Retina (tissue), 1 donor: ENCODE data around the gene CENPI.
A peak's percentile ranks its signal among the peaks of the same experiment; 100 is the strongest.
"Not testable (repeated sequence)": the region's sequence is repeated elsewhere in the genome, so short reads cannot be mapped to it uniquely, and the experiment has no call there.

Experiments
- DNase-seq: peaks from one replicate; pipeline ENCODE4 v3.0.0-alpha.2; 2016

Gene CENPI, protein sequence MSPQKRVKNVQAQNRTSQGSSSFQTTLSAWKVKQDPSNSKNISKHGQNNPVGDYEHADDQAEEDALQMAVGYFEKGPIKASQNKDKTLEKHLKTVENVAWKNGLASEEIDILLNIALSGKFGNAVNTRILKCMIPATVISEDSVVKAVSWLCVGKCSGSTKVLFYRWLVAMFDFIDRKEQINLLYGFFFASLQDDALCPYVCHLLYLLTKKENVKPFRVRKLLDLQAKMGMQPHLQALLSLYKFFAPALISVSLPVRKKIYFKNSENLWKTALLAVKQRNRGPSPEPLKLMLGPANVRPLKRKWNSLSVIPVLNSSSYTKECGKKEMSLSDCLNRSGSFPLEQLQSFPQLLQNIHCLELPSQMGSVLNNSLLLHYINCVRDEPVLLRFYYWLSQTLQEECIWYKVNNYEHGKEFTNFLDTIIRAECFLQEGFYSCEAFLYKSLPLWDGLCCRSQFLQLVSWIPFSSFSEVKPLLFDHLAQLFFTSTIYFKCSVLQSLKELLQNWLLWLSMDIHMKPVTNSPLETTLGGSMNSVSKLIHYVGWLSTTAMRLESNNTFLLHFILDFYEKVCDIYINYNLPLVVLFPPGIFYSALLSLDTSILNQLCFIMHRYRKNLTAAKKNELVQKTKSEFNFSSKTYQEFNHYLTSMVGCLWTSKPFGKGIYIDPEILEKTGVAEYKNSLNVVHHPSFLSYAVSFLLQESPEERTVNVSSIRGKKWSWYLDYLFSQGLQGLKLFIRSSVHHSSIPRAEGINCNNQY

DNA sequence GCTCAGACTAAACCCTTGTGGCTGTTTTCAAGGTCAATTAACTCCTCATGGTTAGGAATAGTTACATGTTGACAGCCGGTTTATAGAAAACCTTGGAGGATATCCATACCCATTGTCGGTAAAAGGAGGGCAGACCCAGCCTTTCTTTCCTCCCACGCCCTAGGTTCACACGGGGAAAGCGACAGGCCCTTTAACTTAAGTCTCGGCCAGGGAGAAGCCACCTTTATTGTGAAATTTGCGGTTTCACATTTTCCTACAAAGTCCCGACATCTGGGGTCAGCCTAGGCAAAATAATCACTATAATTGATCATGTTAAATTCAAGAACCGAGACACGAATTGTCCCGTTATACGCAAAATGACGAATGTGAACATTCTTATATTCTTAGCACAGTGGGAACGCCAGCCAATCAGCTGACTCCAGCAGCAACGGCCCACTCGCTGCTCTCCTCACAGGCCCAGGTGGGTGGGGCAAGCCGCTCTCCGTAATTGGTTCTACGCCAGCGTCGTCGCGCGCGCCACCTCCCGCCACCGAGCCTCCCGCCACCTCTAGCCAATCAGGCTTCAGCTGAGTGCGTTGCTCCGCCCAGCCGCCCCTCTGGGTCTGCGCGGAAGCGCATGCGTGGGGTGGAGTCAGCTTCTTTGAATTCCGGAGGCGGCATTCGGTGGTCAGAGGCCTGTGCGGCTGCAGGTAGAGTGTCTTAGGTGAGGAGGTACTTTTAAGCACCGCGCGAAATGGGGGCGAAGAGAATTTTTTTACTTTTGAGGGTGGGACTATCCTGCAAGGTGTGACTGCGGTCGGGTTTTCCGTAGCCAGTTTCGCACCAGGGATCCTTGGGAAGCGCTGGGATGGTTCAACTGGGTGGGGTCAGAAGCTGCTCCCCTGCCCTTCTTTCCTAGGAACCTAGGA is at the start of gene CENPI:
Gene CENPI (plus strand): TSS at position 659 of the 908 bp plus-strand sequence. CDS start 2,867 bp downstream, outside the sequence.
- peak; percentile 90 for DNase-seq

DNA sequence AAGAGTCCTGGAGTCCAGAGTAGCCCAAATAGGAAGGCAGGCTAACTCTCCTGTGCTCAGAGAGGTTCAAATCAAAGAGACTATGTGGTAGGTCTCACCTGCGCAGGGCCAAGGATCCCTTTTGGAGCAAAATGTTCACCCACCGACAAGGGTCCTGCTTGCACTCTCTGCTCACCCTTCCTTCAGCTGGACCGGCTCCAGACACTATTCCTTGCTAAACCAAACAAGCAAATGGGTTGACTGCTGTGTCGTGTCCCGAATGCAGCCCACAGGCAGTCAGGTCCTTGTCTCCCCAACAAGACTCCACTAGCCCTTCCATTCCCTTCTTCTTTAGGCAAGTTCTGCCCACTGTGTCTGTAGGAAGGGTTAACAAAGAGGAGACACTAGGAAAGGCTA is 46.9 kb upstream of the CENPI start:
- no peak for DNase-seq

DNA sequence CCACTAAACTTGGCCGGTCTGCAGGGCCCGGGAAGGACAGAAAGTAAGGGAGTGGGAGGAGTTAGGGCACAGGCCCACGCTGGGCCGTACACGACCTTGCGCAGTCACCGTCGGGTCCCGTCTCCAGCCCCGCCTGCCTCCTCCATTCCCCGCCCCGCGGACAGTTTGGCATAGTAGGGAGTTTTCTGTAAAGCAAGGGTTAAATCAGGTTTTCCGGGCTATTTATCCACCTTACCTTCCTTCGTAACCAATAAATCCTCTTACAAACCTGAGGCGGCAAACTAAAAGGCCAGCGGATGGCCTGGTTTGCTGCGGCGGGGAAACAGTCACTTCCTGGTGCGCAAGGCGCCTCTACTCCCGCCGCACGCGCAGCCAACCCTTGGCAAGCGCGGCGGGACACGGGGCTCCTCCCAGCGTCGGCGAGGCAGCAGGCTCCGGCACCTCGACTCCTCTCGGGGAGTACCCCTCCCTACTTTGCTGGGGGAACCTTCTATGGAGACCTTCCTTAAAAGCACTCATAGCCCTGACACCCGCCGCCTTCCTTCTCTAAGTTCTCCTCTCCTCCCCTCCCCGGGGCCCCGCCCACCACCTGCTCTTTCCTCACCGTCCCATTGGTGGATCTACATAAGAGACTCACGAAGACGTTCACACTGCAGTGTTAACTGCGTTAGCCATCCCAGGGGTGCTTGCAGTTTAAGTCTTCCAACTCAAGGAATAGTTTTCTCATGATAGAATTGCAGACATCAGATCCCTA is 46.3 kb upstream of the CENPI start, which contains the start of gene TRMT2B:
Gene TRMT2B (minus strand): TSS at position 563 of the 754 bp plus-strand sequence. CDS start 9,822 bp downstream, outside the sequence.
- peak; percentile 86 for DNase-seq

DNA sequence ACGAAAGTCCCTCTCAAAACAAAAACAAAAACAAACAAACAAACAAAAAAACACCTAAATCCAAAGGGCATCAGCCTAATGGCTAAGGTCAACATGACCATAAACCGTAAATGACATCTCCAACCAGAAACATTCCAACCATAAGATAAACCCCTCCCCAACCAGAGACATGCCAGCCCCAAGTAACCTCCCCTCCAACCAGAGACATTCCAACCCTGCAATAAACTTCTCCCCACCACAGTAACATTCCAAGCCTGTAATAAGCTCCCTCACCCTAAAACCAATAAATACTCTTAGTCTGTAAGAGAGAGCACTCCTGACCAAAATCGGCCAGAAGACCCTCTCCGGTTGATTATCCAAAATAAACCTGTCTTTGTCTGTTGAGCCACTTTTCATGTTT is 41.5 kb upstream of the CENPI start:
- not testable (repeated sequence) for DNase-seq

DNA sequence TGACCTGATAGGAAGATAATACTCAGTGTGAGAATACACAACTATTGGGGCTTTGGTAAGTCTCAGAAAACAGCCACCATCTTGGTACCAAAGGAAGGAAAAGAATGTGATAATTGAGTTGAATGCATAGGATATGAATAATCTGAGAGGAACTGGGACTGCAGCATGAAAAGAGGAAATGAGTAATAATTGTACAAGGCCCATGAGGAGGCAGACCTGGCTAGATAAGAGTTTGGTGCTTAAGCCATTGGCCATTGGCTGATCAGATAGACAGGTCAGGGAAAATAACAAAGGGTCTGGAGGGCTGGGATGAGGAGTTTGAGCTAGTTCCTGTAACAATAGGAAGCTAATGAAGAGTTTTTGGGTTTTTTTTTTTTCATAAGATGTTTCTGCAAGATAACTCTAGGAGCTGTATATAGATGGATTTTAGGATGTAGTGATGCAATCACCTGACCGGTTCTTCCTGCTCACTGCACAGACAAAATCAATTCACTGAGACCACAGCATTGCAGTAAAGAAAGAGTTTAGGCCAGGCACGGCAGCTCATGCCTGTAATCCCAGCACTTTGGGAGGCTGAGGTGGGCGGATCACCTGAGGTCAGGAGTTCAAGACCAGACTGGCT is 40.8 kb upstream of the CENPI start:
- DNase-seq: no peak

DNA sequence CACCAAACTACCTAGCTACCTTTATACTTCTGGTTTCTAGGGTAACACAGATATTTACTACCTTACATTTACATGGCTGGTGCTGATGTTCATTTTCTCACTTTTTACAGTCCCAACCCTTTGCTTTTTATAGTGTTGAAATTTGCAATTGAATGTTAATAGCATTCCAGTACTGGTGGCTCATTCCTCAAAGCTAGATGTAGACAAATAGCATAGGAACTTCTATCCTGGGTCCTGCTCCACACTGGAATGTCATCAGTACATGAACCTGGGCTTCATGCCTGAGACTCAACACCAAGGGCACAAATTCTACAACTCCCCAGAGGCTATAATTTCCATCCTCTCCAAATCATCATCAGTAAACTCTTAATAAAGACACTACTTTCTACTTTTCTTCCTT is 35.8 kb upstream of the CENPI start:
- DNase-seq: no peak

DNA sequence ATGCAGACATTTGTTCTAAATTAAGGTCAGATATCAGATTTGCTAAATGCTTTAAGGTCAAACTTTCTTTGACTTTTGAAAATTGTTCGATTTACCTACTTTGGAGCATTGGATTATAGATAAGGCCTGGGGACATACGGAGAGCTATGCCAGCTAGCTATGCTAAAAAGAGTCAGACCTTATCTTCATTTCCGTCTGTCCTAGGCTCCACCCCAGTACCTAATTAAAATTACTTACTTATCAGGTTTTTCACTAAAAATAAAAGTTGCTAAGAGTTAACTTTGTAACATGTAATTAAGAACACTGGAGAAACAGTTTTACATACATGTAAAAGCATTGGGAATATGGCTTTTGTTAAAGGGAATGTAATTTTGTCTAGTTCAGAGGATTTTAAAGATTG is 26.4 kb upstream of the CENPI start:
- no peak for DNase-seq

DNA sequence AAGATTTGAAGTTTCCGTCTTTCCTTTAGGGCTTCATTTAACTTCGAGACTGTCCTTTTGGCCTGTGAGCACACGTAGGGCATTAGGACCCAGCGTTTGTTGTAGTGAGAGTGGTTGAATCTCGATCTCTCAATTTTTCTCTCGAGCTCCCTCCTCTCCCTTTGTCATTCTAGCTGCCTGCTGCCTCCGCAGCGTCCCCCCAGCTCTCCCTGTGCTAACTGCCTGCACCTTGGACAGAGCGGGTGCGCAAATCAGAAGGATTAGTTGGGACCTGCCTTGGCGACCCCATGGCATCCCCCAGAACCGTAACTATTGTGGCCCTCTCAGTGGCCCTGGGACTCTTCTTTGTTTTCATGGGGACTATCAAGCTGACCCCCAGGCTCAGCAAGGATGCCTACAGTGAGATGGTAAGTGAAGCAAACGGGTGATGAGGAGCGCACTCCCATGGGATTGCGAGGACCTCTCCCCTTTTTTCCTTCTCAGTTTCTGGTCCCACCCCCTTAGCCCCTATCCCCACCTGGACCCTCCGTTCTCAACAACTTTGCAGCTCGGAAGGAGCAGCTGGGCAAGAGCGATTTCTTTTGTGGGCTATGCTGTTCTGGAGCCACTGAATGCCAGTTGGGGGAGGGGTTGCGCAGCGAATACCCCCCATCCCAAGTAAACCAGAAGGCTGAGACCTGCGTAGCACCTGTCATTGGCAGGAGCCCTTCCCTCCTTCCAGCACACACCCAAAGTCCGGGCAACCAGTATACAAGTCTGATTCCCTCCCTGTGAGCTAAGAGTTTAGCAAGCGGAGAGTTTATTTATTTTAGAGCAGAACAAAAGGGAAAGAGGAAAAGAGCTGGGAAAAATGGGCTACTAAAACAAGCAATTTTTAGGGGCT is 19.0 kb upstream of the CENPI start, which contains the start of gene TMEM35A:
Gene TMEM35A (plus strand): TSS at position 164 of the 883 bp plus-strand sequence. CDS start 124 bp downstream, at position 288.
- peak; percentile 63 for DNase-seq

DNA sequence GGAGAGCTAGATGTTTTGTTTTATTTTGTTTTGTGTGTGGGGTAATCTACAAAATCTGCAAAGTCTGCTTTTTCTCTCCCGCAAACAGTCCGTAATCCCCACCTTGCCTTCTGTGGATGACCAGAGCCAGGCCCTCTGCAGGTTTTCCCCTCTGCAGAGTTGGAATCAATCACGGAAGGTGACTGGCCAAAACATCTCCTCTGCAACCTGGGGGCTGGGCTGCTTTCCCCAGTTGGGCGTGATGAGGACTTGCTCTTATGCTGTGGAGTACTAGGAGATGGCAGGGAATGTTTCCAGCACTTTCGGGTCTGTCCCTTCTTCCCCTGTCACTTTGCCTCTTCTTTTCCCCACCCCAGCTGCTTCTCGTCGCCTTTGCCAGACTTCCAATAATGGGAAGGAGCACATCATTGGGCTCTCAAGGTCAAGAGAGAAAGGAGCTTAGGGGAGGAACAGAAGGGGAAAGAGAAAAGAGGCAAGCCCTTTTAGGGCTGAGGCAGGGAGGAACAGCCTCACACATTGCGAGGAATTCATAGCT is 18.2 kb upstream of the CENPI start:
- DNase-seq: peak; percentile 34

DNA sequence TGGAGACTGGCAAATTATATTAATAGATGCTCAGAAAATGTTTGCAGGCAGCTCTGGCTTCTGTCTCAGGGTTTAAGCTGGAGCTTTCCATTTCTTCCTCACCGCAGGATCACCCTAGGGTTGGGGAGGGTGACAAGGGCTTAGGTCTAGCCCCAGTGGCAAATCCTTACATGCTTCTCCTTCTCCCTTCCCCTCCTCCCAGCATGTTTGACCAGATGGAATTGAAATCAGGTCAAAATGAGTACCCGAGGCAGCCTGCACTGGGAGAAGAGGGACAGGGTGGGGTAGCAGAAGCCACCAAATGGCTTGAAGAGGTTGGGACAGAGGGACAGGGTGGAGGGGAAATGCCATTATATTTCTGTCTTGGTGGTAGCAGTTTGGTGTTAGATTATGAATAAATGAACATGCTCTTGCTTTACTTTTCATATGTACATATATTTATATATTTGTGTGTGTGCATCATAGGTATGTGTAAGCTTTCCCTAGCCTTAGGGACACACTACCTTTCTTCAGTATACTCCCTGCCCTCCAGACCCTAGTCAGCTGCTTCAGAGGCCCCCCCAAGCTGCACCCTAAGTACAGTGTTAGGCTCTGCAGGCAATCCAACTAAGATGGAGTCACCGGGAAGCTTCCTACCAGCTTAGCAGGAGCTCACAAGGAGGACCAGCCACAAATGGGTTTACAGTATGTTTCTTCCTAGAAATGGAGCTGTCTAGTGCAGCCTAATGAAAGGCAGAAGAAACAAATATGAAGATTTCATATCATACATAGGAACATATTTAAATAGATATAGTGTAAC is 17.5 kb upstream of the CENPI start:
- DNase-seq: peak; percentile 20

DNA sequence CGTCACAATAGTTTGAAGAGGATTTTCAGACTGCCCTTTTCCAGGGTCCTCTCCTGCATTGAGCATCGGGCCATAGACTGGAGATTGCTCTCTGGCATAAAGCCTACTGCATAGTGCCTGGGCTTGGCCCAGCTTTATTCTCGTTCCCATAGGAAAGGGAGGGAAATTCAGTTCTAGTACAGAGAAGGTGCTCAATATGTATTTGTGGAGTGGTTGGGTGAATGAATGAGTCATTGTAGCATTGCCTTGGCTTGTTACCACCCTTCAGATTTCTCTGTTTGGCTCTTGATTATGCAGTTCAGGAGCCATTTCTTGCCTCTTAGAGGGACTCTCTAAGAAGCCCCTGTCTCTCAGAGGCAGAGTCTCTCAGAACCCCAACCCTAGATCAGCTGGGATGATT is 16.8 kb upstream of the CENPI start:
- peak; percentile 8 for DNase-seq

DNA sequence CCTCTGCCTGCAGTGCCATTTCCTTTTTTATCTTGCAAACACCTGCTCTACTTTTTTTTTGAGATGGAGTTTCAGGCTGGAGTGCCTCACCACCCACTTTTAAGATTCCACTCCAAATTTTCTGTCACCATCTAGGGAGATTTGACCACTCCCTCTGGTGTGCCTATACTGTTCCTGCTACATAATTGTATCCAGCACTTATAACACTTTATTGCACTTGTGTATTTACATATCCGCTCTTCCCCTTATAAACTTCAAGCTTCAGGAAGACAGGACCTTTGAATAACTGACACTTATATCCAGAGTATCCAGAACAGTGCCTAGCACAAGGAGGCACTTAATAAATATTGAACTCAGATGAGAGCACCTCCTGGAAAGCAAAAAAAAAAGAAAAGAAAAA is 6.2 kb upstream of the CENPI start:
- DNase-seq: no peak

DNA sequence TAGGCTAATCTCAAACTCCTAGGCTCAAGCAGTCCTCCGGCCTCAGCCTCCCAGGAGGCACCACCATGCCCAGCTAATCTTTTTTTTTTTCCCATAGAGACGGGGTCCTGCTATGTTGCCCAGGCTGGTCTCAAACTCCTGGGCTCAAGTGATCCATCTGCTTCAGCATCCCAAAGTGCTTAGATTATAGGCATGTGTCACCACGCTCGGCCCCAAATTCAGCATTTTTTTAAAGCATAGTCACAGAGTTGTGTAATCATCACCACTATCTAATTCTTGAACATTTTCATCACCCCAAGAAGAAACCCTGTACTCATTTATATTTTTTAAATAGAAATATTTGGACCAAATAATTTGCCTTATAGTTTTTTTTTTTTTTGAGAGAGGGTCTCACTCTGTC is 10.3 kb downstream of the CENPI start:
- DNase-seq: no peak

DNA sequence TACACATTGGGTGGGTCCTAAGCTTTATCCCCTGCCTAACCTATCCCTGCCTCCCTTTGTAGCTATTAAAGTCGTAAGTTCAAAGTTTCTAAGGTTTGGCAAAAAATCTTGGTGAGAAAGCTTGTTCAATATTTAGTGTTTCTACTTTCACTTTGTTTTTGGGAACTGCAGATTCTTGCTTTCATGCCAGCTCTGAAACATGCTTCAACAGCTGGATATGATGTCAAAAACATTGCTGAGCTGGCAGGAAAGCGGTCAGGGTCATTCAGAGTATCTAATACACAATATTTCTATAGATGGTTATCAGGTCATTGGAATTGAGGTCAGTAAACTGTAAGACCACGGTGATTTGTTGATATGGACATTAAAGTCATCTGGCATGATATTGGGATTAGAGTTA is 19.7 kb downstream of the CENPI start:
- no peak for DNase-seq

DNA sequence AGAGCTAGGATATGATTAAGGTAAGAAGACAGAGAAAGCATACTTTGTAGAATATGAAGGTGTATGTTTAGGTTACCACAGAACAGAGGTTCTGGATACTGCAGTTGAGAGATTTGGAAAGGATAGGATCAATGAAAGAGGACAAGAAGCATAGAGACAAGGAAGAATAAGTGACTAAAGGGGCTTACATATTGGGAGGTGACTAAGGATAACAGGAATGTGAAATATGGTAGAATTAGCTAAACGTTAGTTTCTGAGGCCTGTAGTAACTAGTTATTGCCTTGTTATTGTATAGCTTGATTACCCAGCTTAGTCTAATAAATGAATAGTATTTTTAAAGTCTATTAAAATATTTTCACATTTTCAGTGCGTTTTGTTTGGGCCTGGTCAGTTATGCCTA is 38.2 kb downstream of the CENPI start:
- no peak for DNase-seq
